ENCODE data around the gene WDR27. TPM values are rescaled to one million over a fixed set of nuclear protein-coding genes. Genes with fewer than 3 reads are reported as not detected.
"Not testable (repeated sequence)": the region's sequence is repeated elsewhere in the genome, so short reads cannot be mapped to it uniquely, and the experiment has no call there.

Gene WDR27
- total RNA-seq, 1 donor from 2014 or later = 41.5 TPM

DNA sequence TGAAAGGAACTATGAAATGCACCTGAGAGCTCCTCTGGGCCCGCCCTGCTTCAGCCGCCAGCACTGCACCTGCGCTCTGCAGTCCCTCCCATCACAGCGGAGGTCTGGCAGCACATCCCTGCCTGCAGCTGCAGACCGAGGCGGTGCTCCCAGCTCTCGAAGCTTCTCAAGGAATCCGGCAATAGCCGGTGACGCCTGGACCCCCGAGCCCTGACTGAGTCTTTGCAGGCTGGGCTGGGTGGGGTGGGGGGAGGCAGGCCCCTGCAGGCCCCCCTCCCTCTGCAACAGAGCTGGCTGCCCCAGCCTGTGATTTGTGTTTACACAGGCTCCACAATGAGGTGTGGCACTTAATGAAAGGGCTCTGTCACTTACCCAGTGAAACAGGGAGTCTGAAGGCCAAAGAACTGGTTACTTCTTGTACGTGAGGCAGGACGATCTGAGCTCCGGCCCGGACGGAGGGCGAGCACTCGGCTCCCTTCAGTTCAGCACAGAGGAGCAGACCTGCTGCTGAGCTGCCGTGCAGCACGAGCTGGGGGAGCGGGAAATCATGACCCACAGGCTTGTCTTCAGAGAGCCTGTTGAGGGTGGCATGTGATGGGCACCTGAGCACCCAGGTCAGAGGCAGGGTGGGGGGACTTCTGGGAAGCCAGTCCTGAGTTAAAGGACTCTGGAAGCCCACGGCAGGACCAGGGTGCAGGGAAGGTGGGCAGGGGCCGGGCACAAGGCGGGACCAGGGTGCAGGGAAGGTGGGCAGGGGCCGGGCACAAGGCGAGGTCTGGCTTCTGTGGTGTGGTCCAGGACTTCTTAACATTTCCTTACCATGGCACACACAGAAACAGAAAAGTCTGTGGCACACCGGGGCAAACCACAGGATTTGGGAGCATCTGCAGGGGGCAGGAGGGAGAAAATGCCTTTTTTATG lies 255.9 kb downstream of the WDR27 start:
- TF ChIP-seq CTCF (IDR thresholded peaks at IDR 0.05) (no peak), POLR2A (IDR thresholded peaks at IDR 0.05) (no peak), POLR2AphosphoS5 (IDR thresholded peaks at IDR 0.05; ENCODE audit: insufficient read depth in 1 of 2, low read depth in 1 of 2) (no peak)
- no peak overlapping the region for H3K27ac ChIP-seq
- H3K27me3 ChIP-seq = no peaks in the 10 kb centered on the region
- DNase-seq (ENCODE audit: extremely low spot score in 2 of 2) = no peak
- intact Hi-C loops (cut with DNase I) = no loop called here
- no peak overlapping the region for H3K4me3 ChIP-seq
- H3K9me3 ChIP-seq = no peaks in the 10 kb centered on the region
- no peaks in the 10 kb centered on the region for H3K36me3 ChIP-seq
- peaks cover 10% of the 10 kb centered on the region for H3K4me1 ChIP-seq

GRCh38 chr6:169445227-169445626 lies 256.6 kb downstream of the WDR27 start:
- intact Hi-C loops (cut with DNase I) = no loop called here
- Histone ChIP-seq H3K36me3 (no peaks in the 10 kb centered on the region), H3K4me3 (no peak overlapping the region), H3K4me1 (peaks cover 3% of the 10 kb centered on the region), H3K27me3 (no peaks in the 10 kb centered on the region), H3K9me3 (no peaks in the 10 kb centered on the region), H3K27ac (no peak overlapping the region)
- TF ChIP-seq POLR2AphosphoS5 (IDR thresholded peaks at IDR 0.05; ENCODE audit: insufficient read depth in 1 of 2, low read depth in 1 of 2) (no peak), CTCF (IDR thresholded peaks at IDR 0.05) (no peak), POLR2A (IDR thresholded peaks at IDR 0.05) (no peak)
- DNase-seq (ENCODE audit: extremely low spot score in 2 of 2) = no peak

DNA sequence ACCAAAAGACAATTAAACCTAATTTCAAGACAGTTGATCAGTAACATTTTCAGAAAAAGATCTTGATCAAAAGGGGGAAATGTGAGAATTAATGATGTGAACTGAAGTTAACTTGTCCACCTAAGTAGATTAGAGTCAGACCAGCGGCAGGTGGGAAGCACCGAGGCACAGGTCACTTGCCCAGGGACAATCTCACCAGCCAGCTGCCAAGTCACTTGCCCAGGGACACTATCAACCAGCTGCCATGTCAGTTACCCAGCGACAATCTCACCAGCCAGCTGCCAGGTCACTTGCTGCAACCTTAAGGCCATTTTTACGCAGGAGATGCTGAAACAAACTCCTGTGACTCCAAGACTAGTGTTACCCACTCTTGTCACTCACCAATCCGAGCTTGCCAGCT lies 260.5 kb downstream of the WDR27 start:
- TF ChIP-seq POLR2AphosphoS5 (IDR thresholded peaks at IDR 0.05; ENCODE audit: insufficient read depth in 1 of 2, low read depth in 1 of 2) (no peak), CTCF (IDR thresholded peaks at IDR 0.05) (no peak)
- no peak for DNase-seq (ENCODE audit: extremely low spot score in 2 of 2)
- Histone ChIP-seq H3K27me3 (no peaks in the 10 kb centered on the region), H3K27ac (no peak overlapping the region), H3K9me3 (no peaks in the 10 kb centered on the region), H3K4me1 (no peaks in the 10 kb centered on the region), H3K36me3 (no peaks in the 10 kb centered on the region), H3K4me3 (no peak overlapping the region)
- intact Hi-C loops (cut with DNase I) = no loop called here

GRCh38 chr6:169439710-169440109 lies 262.1 kb downstream of the WDR27 start:
- H3K36me3 ChIP-seq = no peaks in the 10 kb centered on the region
- no peaks in the 10 kb centered on the region for H3K4me1 ChIP-seq
- DNase-seq (ENCODE audit: extremely low spot score in 2 of 2) = no peak
- intact Hi-C loops (cut with DNase I) = no loop called here
- no peaks in the 10 kb centered on the region for H3K9me3 ChIP-seq
- H3K27me3 ChIP-seq = no peaks in the 10 kb centered on the region
- no peak overlapping the region for H3K4me3 ChIP-seq
- TF ChIP-seq CTCF (IDR thresholded peaks at IDR 0.05) (no peak), POLR2AphosphoS5 (IDR thresholded peaks at IDR 0.05; ENCODE audit: insufficient read depth in 1 of 2, low read depth in 1 of 2) (no peak), POLR2A (IDR thresholded peaks at IDR 0.05) (no peak)
- no peak overlapping the region for H3K27ac ChIP-seq

- H3K9me3 ChIP-seq; H3K27ac ChIP-seq; H3K27me3 ChIP-seq; H3K4me3 ChIP-seq; H3K36me3 ChIP-seq; intact Hi-C loops (cut with DNase I); H3K4me1 ChIP-seq; DNase-seq (ENCODE audit: extremely low spot score in 2 of 2): not testable (repeated sequence)
Measured at GRCh38 chr6:169434554-169434953, 267.3 kb downstream of the WDR27 start.
